DMS79 treated with DMSO at 0.1 percent for 48 hours (cell line): ENCODE results near the gene DOCK1.
"Not testable (repeated sequence)": the region's sequence is repeated elsewhere in the genome, so short reads cannot be mapped to it uniquely, and the experiment has no call there.

ENCODE experiments used
- DNase-seq: peaks from one replicate; lab custom pipeline; 2025; lab: John Stamatoyannopoulos, UW

The DOCK1 gene

GRCh38 chr10:126903656-126904360 lies 1.4 kb upstream of the DOCK1 start:
- no peak for DNase-seq

DNA sequence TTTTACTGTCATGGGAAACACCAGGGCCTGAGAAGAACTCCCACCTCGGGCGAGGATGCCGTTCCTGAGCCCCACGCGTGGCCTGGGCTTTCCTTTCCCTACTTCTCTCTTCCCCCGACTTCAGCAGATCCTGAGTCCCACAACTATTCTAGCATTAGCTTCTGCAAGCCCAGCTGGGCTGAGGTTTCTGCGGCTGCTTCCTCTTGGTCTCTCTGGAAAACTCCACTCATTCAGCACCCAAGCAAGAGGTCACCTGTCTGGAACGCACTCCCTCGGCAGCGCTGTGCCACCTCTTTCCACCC lies 761 bp upstream of the DOCK1 start:
- DNase-seq = peak; percentile 4

- DNase-seq = no peak
Measured at GRCh38 chr10:126905776-126906703, 812 bp downstream of the DOCK1 start.

DNA sequence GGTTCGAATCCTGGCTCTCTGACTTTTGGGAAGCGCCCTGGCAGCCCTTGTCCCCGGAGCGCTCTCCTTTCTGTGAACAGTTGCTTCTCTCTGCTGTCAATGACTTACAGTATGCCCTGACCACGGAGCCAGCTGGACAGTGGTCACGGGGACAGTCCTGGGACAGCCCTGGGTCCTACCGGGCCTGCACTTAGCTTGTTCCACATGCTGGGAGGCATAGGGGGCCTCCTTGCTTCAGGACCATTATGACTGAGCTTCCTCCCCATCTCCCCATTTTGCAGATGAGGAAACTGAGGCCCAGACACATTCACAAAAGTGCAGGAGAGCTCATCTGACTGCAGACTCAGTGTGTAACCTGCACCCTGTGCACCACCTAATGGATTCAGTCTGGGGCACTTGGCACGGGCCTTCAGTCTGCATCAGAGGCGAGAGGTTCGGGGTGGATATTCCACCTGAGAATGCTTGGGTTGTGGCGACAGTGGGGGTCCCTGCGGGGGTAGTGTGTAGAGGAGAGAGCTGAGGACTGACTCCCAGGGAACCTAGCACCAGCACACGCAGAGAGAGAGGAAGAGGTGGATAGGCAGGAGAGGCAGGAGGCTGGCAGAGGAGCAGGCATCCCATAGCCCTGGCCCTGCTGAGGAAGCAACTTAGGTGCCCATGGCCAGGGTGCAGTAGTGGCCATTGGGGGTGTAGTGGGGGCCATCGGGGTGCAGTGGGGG lies 1.6 kb downstream of the DOCK1 start:
- no peak for DNase-seq

- no peak for DNase-seq
Measured at GRCh38 chr10:126907423-126907970, 2.3 kb downstream of the DOCK1 start.

DNA sequence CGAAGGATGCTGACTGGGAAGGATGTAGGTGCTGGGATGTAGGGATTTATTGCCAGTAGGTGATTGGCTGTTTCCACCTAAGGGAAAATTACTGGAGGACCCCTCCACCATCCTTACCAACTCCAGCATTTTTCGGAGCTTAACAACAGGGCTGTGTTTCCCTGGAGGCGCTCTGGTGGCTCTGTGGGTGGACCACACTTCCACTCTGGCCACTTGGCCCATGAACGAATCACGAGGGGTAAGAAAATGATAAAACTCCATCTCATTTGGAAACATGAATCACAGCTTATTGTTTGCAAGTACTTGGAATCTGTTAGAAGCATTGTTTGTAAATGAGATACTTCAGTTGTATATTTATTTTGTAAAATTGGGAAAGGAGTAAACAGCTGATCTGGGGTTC lies 3.0 kb downstream of the DOCK1 start:
- no peak for DNase-seq

DNA sequence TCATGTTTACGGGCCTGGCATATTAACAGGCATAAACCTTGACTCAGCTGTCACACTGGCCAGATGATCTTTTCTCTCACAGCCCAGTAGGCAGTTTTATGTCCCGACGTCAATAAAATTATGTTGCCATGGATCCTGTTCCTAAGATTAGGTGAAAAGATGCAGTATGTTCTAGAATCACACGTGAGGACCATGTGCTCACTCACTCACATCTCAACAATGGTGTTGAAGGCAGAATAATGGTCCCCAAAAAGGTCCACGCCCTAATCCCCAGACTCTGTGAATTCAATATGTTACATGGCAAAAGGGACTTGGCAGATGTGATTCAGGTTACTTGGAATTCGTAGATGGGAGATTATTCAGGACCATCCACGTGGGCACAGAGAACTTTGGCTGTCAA lies 3.5 kb downstream of the DOCK1 start:
- no peak for DNase-seq

DNA sequence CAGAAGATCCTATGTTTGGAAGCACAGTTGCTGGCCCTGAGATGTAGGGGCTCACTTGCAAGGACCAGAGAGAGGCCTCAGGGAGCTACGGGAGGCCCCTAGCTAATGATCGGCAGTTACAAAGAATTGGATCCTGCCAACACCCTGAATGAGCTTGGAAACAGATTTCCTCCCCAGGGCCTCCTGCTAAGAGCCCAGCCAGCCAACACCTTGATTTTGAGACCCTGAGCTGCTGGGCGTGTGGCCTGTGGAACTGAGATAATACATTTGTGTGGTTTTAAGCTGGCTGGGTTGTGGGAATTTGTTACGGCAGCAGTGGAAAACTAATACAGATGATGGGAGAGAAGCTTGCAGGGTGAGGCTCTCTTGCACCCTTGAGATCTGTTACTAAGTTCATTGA lies 3.9 kb downstream of the DOCK1 start:
- DNase-seq = no peak

GRCh38 chr10:126910196-126910595 lies 5.0 kb downstream of the DOCK1 start:
- no peak for DNase-seq

DNA sequence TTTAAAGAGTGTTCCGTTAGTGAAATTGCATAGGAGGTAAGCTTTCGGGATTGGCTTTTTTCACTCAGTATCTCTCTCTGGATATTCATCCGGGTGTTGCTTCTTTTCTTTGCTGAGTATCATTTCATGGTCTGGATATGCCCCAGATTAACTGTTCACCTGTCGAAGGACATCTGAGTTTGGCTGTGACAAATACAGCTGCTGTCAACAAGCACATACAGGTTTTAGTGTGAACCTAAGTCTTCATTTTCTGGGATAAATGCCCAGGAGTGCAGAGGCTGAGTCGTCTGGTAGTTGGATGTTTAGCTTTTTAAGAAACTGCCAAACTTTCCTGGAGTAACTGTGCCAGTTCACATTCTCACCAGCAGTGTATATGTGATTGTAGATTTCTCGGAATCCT lies 5.6 kb downstream of the DOCK1 start:
- DNase-seq = no peak

DNA sequence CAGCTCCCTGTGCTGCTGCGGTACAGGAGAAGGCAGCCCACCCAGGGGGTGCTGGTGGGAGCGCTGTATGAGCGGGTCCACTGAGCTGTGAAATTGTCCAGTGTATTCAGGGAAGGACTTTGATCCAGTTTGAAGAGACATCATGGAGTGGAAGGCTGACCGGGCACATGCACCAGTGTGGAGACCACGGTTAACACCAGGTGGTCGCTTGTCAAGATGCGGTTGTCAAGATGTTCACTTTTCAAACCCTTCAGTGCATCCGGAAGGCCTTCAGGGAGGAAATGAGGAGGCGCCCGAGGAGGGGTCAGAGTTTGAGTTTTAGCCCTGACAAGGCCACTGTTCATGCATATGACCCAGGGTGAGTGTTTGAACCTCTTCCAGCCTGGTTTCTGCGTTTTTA lies 6.1 kb downstream of the DOCK1 start:
- no peak for DNase-seq

GRCh38 chr10:126913316-126913715 lies 8.1 kb downstream of the DOCK1 start:
- DNase-seq = no peak

- DNase-seq = no peak
Measured at GRCh38 chr10:126914561-126914960, 9.3 kb downstream of the DOCK1 start.

GRCh38 chr10:126916952-126917351 lies 11.7 kb downstream of the DOCK1 start:
- not testable (repeated sequence) for DNase-seq

DNA sequence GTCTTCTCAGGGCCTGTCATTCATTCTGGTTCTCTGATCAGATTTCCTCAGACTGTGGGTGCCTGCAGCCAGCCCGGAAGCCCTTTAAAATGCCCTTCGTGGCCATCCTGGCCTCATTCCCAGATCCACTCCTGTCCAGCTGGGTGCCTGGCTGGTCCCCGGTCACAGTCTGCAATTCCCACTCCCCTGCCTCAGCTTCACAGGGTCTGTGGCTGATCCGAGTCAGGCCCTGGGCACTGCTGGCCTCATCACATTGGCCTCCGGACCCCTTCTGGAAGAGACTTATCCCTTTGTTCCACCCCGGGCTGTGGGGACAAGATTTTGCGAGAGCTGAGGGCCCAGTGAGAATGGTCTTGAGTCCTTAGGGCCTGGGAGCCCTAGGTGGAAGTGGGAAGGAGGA lies 12.1 kb downstream of the DOCK1 start:
- no peak for DNase-seq

DNA sequence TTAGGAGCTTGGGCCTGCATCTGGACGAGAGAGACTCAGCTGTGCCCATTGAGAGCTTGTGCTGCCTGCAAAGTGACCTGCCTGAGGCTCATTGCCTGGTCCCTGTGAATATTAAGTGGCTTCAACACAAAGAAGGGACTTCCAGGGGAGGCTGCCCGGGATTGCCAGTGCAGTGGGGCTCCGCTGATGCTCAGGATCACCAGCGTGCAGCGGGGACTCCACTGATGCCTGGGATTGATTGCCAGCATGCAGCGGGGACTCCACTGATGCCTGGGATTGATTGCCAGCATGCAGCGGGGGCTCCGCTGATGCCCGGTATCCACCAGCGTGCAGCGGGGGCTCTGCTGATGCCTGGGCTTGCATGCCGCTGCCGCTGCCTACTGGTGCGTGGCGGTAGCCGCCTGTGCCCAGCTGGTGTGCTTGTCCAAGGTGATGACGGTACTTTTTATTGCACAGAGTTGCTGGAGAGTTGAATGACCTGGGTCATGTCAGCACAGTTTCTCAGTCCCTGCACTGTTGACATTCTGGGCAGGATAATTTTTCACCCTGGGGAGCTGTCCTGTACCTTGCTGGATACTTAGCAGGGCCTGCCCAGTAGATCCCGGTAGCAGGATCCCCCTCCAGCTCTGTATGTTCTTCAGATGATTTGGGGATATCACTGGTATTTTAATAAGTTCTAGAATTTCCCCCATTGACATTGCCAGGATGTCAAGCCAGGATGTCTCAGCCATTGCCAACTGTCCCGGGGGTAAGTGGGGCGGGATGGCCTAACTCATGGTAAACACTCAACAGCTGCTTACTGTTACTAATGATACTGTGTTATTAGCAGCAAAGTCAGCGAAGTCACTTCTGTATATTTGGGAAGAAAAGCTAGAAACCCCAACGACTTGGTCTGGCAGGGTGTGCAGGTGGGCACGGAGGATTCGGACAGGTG lies 13.0 kb downstream of the DOCK1 start:
- peak; percentile 14 for DNase-seq

GRCh38 chr10:126919426-126919825 lies 14.2 kb downstream of the DOCK1 start:
- no peak for DNase-seq

- DNase-seq = no peak
Measured at GRCh38 chr10:126921162-126921561, 15.9 kb downstream of the DOCK1 start.

GRCh38 chr10:126921974-126922525 lies 16.8 kb downstream of the DOCK1 start:
- no peak for DNase-seq

- DNase-seq = peak; percentile 25
Measured at GRCh38 chr10:126924180-126924914, 19.1 kb downstream of the DOCK1 start.
